GM12878 (cell line): ENCODE data around the gene GFAP. TPM values are rescaled to one million over a fixed set of nuclear protein-coding genes. Genes with fewer than 3 reads are reported as not detected.

Experiments
- ATAC-seq: fragments of 200-7000 bp; cut with Tn5 transposase; 3 replicates; pipeline ENCODE4 v1.9.1; 2020; ENCODE audit warnings: mild to moderate bottlenecking, moderate library complexity
- BruUV-seq: library from RNA; stranded (reverse); fragments of 400-500 nt; replicated peaks from 2 replicates; lab custom pipeline; 2021; lab: Mats Ljungman, UMichigan
- CTCF ChIA-PET: fragments of 300-600 bp; sonication (Branson Sonifier 250); formaldehyde crosslinking; extraction: SDS; loops from one replicate; lab custom pipeline; 2021; ENCODE audit warnings: inconsistent platforms; lab: Yijun Ruan, JAX
- POLR2A ChIA-PET: fragments of 350-600 bp; formaldehyde crosslinking; extraction: SDS; loops from one replicate; lab custom pipeline; 2021; ENCODE audit warnings: inconsistent platforms; lab: Charles Lee
- RAD21 ChIA-PET: fragments of 300-600 bp; sonication (Branson Sonifier 250); formaldehyde crosslinking; loops from one replicate; lab custom pipeline; 2023; ENCODE audit warnings: antibody characterized with exemption; ENCODE audit not compliant: unreplicated experiment; lab: Charles Lee
- SMC1A ChIA-PET: fragments of 300-600 bp; sonication (Branson Sonifier 250); formaldehyde crosslinking; loops from one replicate; lab custom pipeline; 2023; ENCODE audit not compliant: unreplicated experiment, uncharacterized antibody; lab: Charles Lee
- DNase-seq: peaks from one replicate; pipeline ENCODE4 v3.0.0-alpha.2; 2011; ENCODE audit warnings: low read depth, low spot score
- FAIRE-seq: peaks from 3 replicates; lab custom pipeline; 2011; peaks lifted over from hg19 to GRCh38; lab: Jason Lieb, UNC
- H2AFZ ChIP-seq: 2 replicates; pipeline ENCODE4 v1.6.0; 2011; ENCODE audit warnings: low read depth, low read length, control low read depth; ENCODE audit not compliant: control insufficient read depth
- H3K27ac ChIP-seq: 2 replicates; pipeline ENCODE4 v1.5.1; 2011; ENCODE audit warnings: control low read depth; ENCODE audit not compliant: control insufficient read depth, insufficient read depth
- H3K27me3 ChIP-seq, 2 experiments: replicated peaks in 1 of 2; 2 replicates each; pipeline versions ENCODE4 v1.6.0 to v1.6.1; 2011; ENCODE audit warnings: low read length in 1 of 2; ENCODE audit not compliant: control insufficient read depth in 2 of 2, insufficient read depth in 2 of 2
- H3K36me3 ChIP-seq, 2 experiments: 2 replicates each; pipeline ENCODE4 v1.5.1; 2011; ENCODE audit warnings: low read length in 1 of 2; ENCODE audit not compliant: control insufficient read depth in 2 of 2, insufficient read depth in 2 of 2
- H3K4me1 ChIP-seq: 2 replicates; pipeline ENCODE4 v1.6.1; 2011; ENCODE audit warnings: mild to moderate bottlenecking, low read length, moderate library complexity, mixed read lengths; ENCODE audit not compliant: control insufficient read depth, insufficient read depth
- H3K4me2 ChIP-seq: 2 replicates; pipeline ENCODE4 v1.6.0; 2011; ENCODE audit warnings: control low read depth; ENCODE audit not compliant: control insufficient read depth, insufficient read depth
- H3K4me3 ChIP-seq: fragments of 200-600 bp; sonication (generic); 2 replicates; pipeline ENCODE4 v1.5.1; 2016
- H3K79me2 ChIP-seq: 2 replicates; pipeline ENCODE4 v1.6.0; 2011; ENCODE audit warnings: low read length; ENCODE audit not compliant: control insufficient read depth, insufficient read depth
- H3K9ac ChIP-seq: 2 replicates; pipeline ENCODE4 v1.8.0; 2011; ENCODE audit warnings: low read length, control low read depth, mixed read lengths; ENCODE audit not compliant: control insufficient read depth, insufficient read depth
- H3K9me3 ChIP-seq: replicated peaks from 3 replicates; pipeline ENCODE4 v1.5.1; 2011; ENCODE audit warnings: mild to moderate bottlenecking, low read length; ENCODE audit not compliant: control insufficient read depth, insufficient read depth
- H4K20me1 ChIP-seq: 2 replicates; pipeline ENCODE4 v1.6.0; 2011; ENCODE audit not compliant: control insufficient read depth, insufficient read depth
- ESRRA ChIP-seq: IDR thresholded peaks from 2 replicates; pipeline ENCODE4 v1.6.1; 2012; ENCODE audit warnings: mild to moderate bottlenecking, low read length, improper control_type of control experiment
- MEF2A ChIP-seq: IDR thresholded peaks from 2 replicates; pipeline ENCODE4 v1.6.1; 2011; ENCODE audit warnings: low read depth, mild to moderate bottlenecking, low read length, moderate library complexity; ENCODE audit not compliant: insufficient read depth
- NFXL1 ChIP-seq: fragments of 450-650 bp; IDR thresholded peaks from 2 replicates; pipeline ENCODE4 v1.6.1; 2017; ENCODE audit warnings: antibody characterized with exemption, mild to moderate bottlenecking, borderline replicate concordance
- RB1 ChIP-seq: fragments of 450-650 bp; formaldehyde crosslinking; IDR thresholded peaks from 2 replicates; pipeline ENCODE4 v1.6.1; 2017; ENCODE audit warnings: mild to moderate bottlenecking, borderline replicate concordance
- STAT1 ChIP-seq: fragments of 450-650 bp; conservative IDR thresholded peaks from 2 replicates; pipeline ENCODE4 v1.6.1; 2014; ENCODE audit warnings: antibody characterized with exemption, mild to moderate bottlenecking
- YBX1 ChIP-seq: fragments of 450-650 bp; IDR thresholded peaks from 2 replicates; pipeline ENCODE4 v1.6.1; 2016; ENCODE audit warnings: antibody characterized with exemption
- WGBS: methylation state at CpG from one replicate; pipeline ENCODE4 v1.1.6; 2016; ENCODE audit warnings: low lambda C conversion rate; ENCODE audit not compliant: insufficient replicate concordance, insufficient coverage; ENCODE audit errors: missing lambda C conversion rate; 5-methylcytosine and 5-hydroxymethylcytosine counted together
- in situ Hi-C: fragments of 300-500 bp; cut with MboI; formaldehyde crosslinking; loops from 9 replicates; pipeline ENCODE4 v1.14.3; 2018; ENCODE audit warnings: mixed read lengths
- intact Hi-C: fragments of 100-400 bp; cut with micrococcal nuclease; formaldehyde crosslinking; loops from one replicate; pipeline ENCODE4 v1.14.2; 2022; ENCODE audit not compliant: unreplicated experiment
- polyA plus RNA-seq, 11 experiments: library from polyadenylated mRNA; depleted of rRNA in 4 of 11; unstranded in 6 of 11; stranded (reverse) in 5 of 11; fragments of >200 nt; fragmentation: Nextera tagmentation in 4 of 11; fragmentation: Illumina TruSeq in 1 of 11; extraction: Ambion mirVana in 4 of 11; extraction: Trizol in 1 of 11; gene quantifications; 1 replicate in 1 of 11; 2 replicates in 10 of 11; pipeline versions ENCODE4 v1.2.1 to v1.2.3, GENCODE V29; 2011 to 2016; ENCODE audit warnings: inconsistent platforms in 2 of 11, missing spikeins in 2 of 11, low read depth in 1 of 11
- total RNA-seq, 4 experiments: library from RNA; depleted of rRNA in 3 of 4; stranded (reverse); fragments of >200 nt in 3 of 4; fragmentation: Illumina TruSeq in 1 of 4; extraction: Trizol in 1 of 4; gene quantifications; 2 replicates each; pipeline versions ENCODE4 v1.2.1 to v1.2.3, GENCODE V29; 2013 to 2021
- TF ChIP-seq, protein P1 (sequence below): IDR thresholded peaks from 2 replicates; pipeline ENCODE4 v1.6.1; 2012; ENCODE audit warnings: improper control_type of control experiment, low read depth, low read length; ENCODE audit not compliant: insufficient replicate concordance
- TF ChIP-seq, protein P2 (sequence below): IDR thresholded peaks from 2 replicates; pipeline ENCODE4 v1.6.1; 2012; ENCODE audit warnings: low read depth, low read length, improper control_type of control experiment
- TF ChIP-seq, protein P3 (sequence below): fragments of 150-350 bp; IDR thresholded peaks from 2 replicates; pipeline ENCODE4 v1.6.1; 2014; ENCODE audit warnings: mild to moderate bottlenecking, low read depth, low read length
- TF ChIP-seq, protein P4 (sequence below): fragments of 450-650 bp; IDR thresholded peaks from 2 replicates; pipeline ENCODE4 v1.6.1; 2018; ENCODE audit warnings: borderline replicate concordance, mild to moderate bottlenecking; ENCODE audit not compliant: partially characterized antibody
- TF ChIP-seq, protein P5 (sequence below): IDR thresholded peaks from 2 replicates; pipeline ENCODE4 v1.6.1; 2011; ENCODE audit warnings: borderline replicate concordance, low read depth, mild to moderate bottlenecking, moderate library complexity, low read length; ENCODE audit not compliant: insufficient read depth, poor library complexity, severe bottlenecking

The GFAP gene
- total and polyA plus RNA-seq, 10 of the 15 experiments (the other 5 are each of a cell fraction or from before 2014, with no cell fraction given) = 0.04 to 0.25 TPM; not detected in 8

DNA sequence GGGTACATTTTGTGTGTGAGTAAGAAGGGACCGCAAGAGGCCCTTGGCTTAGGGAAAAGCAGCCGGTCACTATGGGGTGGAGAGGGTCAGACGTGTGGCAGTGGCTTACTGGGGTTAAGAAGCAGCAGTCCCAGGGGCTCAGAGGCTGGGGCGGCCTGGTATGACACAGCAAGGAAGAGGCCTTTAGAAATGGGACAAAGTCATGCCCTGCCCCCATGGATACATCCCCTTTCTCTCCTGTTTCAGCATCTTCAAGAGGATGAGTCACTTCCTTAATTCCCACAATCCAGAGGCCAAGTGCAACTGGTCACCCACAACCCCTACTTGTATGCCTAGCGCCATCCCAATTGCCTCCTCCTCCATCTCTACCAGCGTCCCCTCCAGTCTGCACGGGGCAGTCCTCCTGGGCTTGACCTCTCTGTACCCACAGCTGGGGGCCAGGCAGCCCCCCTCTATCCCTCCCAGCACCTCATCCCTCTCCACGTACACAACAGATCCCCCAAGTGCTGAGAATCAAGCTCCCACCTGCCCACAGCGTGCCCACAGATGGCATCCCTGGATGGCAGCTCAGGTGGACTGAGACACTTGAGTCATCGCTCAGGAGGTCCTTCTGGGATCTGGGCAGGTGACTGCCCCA, 9.2 kb downstream of the GFAP start:
- RAD21 ChIA-PET = no interaction called here
- TF ChIP-seq RB1 (no peak), ESRRA (no peak), NFXL1 (no peak), MEF2A (no peak), STAT1 (no peak), YBX1 (no peak)
- TF ChIP-seq, protein P1, sequence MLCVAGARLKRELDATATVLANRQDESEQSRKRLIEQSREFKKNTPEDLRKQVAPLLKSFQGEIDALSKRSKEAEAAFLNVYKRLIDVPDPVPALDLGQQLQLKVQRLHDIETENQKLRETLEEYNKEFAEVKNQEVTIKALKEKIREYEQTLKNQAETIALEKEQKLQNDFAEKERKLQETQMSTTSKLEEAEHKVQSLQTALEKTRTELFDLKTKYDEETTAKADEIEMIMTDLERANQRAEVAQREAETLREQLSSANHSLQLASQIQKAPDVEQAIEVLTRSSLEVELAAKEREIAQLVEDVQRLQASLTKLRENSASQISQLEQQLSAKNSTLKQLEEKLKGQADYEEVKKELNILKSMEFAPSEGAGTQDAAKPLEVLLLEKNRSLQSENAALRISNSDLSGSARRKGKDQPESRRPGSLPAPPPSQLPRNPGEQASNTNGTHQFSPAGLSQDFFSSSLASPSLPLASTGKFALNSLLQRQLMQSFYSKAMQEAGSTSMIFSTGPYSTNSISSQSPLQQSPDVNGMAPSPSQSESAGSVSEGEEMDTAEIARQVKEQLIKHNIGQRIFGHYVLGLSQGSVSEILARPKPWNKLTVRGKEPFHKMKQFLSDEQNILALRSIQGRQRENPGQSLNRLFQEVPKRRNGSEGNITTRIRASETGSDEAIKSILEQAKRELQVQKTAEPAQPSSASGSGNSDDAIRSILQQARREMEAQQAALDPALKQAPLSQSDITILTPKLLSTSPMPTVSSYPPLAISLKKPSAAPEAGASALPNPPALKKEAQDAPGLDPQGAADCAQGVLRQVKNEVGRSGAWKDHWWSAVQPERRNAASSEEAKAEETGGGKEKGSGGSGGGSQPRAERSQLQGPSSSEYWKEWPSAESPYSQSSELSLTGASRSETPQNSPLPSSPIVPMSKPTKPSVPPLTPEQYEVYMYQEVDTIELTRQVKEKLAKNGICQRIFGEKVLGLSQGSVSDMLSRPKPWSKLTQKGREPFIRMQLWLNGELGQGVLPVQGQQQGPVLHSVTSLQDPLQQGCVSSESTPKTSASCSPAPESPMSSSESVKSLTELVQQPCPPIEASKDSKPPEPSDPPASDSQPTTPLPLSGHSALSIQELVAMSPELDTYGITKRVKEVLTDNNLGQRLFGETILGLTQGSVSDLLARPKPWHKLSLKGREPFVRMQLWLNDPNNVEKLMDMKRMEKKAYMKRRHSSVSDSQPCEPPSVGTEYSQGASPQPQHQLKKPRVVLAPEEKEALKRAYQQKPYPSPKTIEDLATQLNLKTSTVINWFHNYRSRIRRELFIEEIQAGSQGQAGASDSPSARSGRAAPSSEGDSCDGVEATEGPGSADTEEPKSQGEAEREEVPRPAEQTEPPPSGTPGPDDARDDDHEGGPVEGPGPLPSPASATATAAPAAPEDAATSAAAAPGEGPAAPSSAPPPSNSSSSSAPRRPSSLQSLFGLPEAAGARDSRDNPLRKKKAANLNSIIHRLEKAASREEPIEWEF = no peak
- TF ChIP-seq, protein P2, sequence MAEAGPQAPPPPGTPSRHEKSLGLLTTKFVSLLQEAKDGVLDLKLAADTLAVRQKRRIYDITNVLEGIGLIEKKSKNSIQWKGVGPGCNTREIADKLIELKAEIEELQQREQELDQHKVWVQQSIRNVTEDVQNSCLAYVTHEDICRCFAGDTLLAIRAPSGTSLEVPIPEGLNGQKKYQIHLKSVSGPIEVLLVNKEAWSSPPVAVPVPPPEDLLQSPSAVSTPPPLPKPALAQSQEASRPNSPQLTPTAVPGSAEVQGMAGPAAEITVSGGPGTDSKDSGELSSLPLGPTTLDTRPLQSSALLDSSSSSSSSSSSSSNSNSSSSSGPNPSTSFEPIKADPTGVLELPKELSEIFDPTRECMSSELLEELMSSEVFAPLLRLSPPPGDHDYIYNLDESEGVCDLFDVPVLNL = no peak
- TF ChIP-seq, protein P3, sequence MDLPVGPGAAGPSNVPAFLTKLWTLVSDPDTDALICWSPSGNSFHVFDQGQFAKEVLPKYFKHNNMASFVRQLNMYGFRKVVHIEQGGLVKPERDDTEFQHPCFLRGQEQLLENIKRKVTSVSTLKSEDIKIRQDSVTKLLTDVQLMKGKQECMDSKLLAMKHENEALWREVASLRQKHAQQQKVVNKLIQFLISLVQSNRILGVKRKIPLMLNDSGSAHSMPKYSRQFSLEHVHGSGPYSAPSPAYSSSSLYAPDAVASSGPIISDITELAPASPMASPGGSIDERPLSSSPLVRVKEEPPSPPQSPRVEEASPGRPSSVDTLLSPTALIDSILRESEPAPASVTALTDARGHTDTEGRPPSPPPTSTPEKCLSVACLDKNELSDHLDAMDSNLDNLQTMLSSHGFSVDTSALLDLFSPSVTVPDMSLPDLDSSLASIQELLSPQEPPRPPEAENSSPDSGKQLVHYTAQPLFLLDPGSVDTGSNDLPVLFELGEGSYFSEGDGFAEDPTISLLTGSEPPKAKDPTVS = no peak
- TF ChIP-seq, protein P4, sequence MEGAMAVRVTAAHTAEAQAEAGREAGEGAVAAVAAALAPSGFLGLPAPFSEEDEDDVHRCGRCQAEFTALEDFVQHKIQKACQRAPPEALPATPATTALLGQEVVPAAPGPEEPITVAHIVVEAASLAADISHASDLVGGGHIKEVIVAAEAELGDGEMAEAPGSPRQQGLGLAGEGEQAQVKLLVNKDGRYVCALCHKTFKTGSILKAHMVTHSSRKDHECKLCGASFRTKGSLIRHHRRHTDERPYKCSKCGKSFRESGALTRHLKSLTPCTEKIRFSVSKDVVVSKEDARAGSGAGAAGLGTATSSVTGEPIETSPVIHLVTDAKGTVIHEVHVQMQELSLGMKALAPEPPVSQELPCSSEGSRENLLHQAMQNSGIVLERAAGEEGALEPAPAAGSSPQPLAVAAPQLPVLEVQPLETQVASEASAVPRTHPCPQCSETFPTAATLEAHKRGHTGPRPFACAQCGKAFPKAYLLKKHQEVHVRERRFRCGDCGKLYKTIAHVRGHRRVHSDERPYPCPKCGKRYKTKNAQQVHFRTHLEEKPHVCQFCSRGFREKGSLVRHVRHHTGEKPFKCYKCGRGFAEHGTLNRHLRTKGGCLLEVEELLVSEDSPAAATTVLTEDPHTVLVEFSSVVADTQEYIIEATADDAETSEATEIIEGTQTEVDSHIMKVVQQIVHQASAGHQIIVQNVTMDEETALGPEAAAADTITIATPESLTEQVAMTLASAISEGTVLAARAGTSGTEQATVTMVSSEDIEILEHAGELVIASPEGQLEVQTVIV = no peak
- TF ChIP-seq, protein P5, sequence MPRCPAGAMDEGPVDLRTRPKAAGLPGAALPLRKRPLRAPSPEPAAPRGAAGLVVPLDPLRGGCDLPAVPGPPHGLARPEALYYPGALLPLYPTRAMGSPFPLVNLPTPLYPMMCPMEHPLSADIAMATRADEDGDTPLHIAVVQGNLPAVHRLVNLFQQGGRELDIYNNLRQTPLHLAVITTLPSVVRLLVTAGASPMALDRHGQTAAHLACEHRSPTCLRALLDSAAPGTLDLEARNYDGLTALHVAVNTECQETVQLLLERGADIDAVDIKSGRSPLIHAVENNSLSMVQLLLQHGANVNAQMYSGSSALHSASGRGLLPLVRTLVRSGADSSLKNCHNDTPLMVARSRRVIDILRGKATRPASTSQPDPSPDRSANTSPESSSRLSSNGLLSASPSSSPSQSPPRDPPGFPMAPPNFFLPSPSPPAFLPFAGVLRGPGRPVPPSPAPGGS = no peak

More for the DNA sequence above, 9.2 kb downstream of the GFAP start:
- Histone ChIP-seq H3K27me3 (no peaks in the 10 kb centered on the region; a peak in 1 of 4 replicates), H3K9me3 (no peaks in the 10 kb centered on the region), H4K20me1 (no peaks in the 10 kb centered on the region), H3K27ac (no peak overlapping the region), H3K9ac (no peak overlapping the region), H2AFZ (no peak overlapping the region), H3K36me3 (no peaks in the 10 kb centered on the region), H3K4me2 (no peak overlapping the region), H3K4me1 (peaks cover 5% of the 10 kb centered on the region), H3K79me2 (no peaks in the 10 kb centered on the region), H3K4me3 (no peak overlapping the region)
- intact Hi-C loops = no loop called here
- no TSS peak for BruUV-seq
- 40% methylated on average over 10 of the region's 10 CpGs for WGBS
- no peak for FAIRE-seq
- ATAC-seq = no peak
- in situ Hi-C loops = no loop called here
- no peak for DNase-seq
- ChIA-PET SMC1A (no interaction called here), CTCF (no interaction called here), POLR2A (no interaction called here)
